ENCODE results near the gene CYRIA.

Gene CYRIA

DNA sequence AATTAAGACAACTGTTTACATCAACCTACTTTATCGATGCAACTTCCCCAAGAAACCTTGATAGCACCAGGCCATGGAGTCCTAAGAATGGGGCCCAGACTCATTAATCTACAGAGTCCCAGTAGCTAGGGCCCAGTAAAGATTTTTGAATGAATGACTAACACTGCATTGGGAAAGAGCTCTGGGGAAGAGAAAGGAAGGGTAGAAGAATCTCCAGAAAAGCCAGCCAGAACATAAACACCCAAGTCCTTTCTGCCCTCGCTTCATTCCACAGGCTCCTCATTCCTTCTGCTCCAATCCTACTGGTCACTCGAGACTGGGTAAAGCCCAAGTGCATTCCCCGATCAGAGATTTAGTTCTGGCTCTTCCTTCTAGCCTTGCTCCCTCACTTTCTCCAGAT, 44.3 kb downstream of the CYRIA start:
- Histone ChIP-seq H3K4me2 (ENCODE audit: low read depth, low read length, poor library complexity, severe bottlenecking) (no peak overlapping the region), H2AFZ (ENCODE audit: low read depth, low read length, severe bottlenecking) (no peak overlapping the region), H3K4me3 (ENCODE audit: insufficient read depth, low read length, poor library complexity, severe bottlenecking) (no peak overlapping the region), H3K27ac (ENCODE audit: low read depth, low read length) (no peak overlapping the region), H3K36me3 (ENCODE audit: low read length) (no peaks in the 10 kb centered on the region), H4K20me1 (ENCODE audit: low read depth, low read length) (no peaks in the 10 kb centered on the region), H3F3A (ENCODE audit: insufficient read depth) (no peaks in the 10 kb centered on the region), H3K79me2 (ENCODE audit: insufficient read depth, low read length) (no peaks in the 10 kb centered on the region), H3K9me2 (replicated peaks; ENCODE audit: insufficient read depth, low read length) (no peaks in the 10 kb centered on the region), H3K9ac (ENCODE audit: low read length) (no peak overlapping the region), H3K27me3 (ENCODE audit: low read length) (no peaks in the 10 kb centered on the region), H3K9me3 (ENCODE audit: insufficient read depth, low read length) (no peaks in the 10 kb centered on the region)
- no peak for TF ChIP-seq EZH2phosphoT487 (conservative IDR thresholded peaks at IDR 0.05; ENCODE audit: low read length)
- TF ChIP-seq, protein P1, sequence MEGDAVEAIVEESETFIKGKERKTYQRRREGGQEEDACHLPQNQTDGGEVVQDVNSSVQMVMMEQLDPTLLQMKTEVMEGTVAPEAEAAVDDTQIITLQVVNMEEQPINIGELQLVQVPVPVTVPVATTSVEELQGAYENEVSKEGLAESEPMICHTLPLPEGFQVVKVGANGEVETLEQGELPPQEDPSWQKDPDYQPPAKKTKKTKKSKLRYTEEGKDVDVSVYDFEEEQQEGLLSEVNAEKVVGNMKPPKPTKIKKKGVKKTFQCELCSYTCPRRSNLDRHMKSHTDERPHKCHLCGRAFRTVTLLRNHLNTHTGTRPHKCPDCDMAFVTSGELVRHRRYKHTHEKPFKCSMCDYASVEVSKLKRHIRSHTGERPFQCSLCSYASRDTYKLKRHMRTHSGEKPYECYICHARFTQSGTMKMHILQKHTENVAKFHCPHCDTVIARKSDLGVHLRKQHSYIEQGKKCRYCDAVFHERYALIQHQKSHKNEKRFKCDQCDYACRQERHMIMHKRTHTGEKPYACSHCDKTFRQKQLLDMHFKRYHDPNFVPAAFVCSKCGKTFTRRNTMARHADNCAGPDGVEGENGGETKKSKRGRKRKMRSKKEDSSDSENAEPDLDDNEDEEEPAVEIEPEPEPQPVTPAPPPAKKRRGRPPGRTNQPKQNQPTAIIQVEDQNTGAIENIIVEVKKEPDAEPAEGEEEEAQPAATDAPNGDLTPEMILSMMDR (IDR thresholded peaks at IDR 0.05; ENCODE audit: insufficient read depth, low read length, poor library complexity, severe bottlenecking) = no peak

DNA sequence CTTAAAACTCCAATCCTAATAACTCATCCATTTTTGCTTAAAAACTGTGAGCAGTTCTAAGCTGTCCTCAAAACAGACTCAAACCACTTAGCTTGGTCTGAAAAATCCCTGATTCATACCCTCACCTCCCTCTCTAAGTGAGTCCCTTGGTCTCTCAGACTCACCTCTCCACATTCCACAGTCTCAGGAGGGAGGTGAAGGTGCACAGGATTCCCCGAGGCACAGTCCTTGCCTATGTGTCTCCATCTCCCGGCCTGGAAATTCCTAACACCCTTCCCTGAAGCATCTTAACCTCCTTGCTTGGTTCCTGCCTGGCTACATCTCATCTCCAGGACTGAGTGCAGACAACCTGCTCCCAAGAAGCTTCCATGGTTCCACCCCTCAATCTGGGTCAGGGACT, 45.0 kb downstream of the CYRIA start:
- Histone ChIP-seq H4K20me1 (ENCODE audit: low read depth, low read length) (no peaks in the 10 kb centered on the region), H3K4me2 (ENCODE audit: low read depth, low read length, poor library complexity, severe bottlenecking) (no peak overlapping the region), H3K27ac (ENCODE audit: low read depth, low read length) (no peak overlapping the region), H3K4me3 (ENCODE audit: insufficient read depth, low read length, poor library complexity, severe bottlenecking) (no peak overlapping the region), H3F3A (ENCODE audit: insufficient read depth) (no peaks in the 10 kb centered on the region), H3K9me2 (replicated peaks; ENCODE audit: insufficient read depth, low read length) (no peaks in the 10 kb centered on the region), H3K27me3 (ENCODE audit: low read length) (no peaks in the 10 kb centered on the region), H2AFZ (ENCODE audit: low read depth, low read length, severe bottlenecking) (no peak overlapping the region), H3K79me2 (ENCODE audit: insufficient read depth, low read length) (no peaks in the 10 kb centered on the region), H3K36me3 (ENCODE audit: low read length) (no peaks in the 10 kb centered on the region), H3K9me3 (ENCODE audit: insufficient read depth, low read length) (no peaks in the 10 kb centered on the region), H3K9ac (ENCODE audit: low read length) (no peak overlapping the region)
- TF ChIP-seq, protein P1 (IDR thresholded peaks at IDR 0.05; ENCODE audit: insufficient read depth, low read length, poor library complexity, severe bottlenecking) = no peak
- TF ChIP-seq EZH2phosphoT487 (conservative IDR thresholded peaks at IDR 0.05; ENCODE audit: low read length) = no peak

DNA sequence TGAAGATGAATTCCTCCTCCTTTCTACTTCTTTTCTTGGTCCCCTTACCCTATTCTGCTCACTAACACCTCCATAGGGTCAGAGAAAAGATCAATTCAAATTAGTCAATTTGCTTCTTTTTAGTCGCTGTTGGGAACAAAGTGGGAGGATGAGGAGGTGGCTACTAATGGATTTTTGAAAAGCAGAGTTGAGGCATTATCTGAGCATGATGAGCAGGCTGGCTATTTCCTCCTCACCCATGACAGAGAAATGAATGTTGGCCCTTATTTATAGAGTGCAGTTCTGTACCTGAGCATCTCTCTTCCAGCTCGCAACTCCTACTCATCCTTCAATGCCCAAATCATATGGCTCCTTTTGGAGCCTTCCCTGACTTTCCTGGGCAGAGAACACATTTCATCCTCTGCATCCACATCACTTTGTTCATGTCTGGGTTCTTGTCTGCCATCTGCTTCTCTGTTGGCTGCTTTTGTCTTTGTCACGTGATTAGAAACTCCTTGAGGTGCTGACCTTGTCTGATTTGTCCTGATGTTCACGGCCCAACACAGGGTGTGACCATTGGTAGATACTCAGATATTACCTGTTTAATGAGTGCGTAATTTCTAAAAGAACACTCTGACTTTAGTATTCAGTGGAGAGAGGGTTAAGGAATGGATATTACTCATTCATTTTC, 45.9 kb downstream of the CYRIA start:
- Histone ChIP-seq H2AFZ (ENCODE audit: low read depth, low read length, severe bottlenecking) (no peak overlapping the region), H3K9ac (ENCODE audit: low read length) (no peak overlapping the region), H3K4me2 (ENCODE audit: low read depth, low read length, poor library complexity, severe bottlenecking) (no peak overlapping the region), H3K4me3 (ENCODE audit: insufficient read depth, low read length, poor library complexity, severe bottlenecking) (no peak overlapping the region), H3K9me3 (ENCODE audit: insufficient read depth, low read length) (no peaks in the 10 kb centered on the region), H3K27me3 (ENCODE audit: low read length) (no peaks in the 10 kb centered on the region), H3F3A (ENCODE audit: insufficient read depth) (no peaks in the 10 kb centered on the region), H3K27ac (ENCODE audit: low read depth, low read length) (no peak overlapping the region), H3K79me2 (ENCODE audit: insufficient read depth, low read length) (no peaks in the 10 kb centered on the region), H4K20me1 (ENCODE audit: low read depth, low read length) (no peaks in the 10 kb centered on the region), H3K36me3 (ENCODE audit: low read length) (no peaks in the 10 kb centered on the region), H3K9me2 (replicated peaks; ENCODE audit: insufficient read depth, low read length) (no peaks in the 10 kb centered on the region)
- no peak for TF ChIP-seq EZH2phosphoT487 (conservative IDR thresholded peaks at IDR 0.05; ENCODE audit: low read length)
- TF ChIP-seq, protein P1 (IDR thresholded peaks at IDR 0.05; ENCODE audit: insufficient read depth, low read length, poor library complexity, severe bottlenecking) = no peak
